D721Med (cell line): ENCODE data around the gene DNAAF5.

Source experiments
- DNase-seq: peaks from one replicate; pipeline ENCODE4 v3.0.0; 2011; ENCODE audit warnings: low spot score; ENCODE audit not compliant: insufficient read length
- FAIRE-seq: peaks from 2 replicates; lab custom pipeline; 2011; peaks lifted over from hg19 to GRCh38; lab: Jason Lieb, UNC
- CTCF ChIP-seq: IDR thresholded peaks from 2 replicates; pipeline ENCODE4 v1.5.1; 2012; ENCODE audit warnings: mild to moderate bottlenecking, control low read depth; ENCODE audit not compliant: insufficient read depth; ENCODE audit errors: missing control alignments

The DNAAF5 gene

GRCh38 chr7:726084-726853 is at the start of gene DNAAF5:
TSS of gene DNAAF5 (plus strand) at chr7:726699. CDS start at chr7:726721, 22 bp downstream.
- no peak for TF ChIP-seq CTCF
- FAIRE-seq (no peak), DNase-seq (peak; percentile 90)

DNA sequence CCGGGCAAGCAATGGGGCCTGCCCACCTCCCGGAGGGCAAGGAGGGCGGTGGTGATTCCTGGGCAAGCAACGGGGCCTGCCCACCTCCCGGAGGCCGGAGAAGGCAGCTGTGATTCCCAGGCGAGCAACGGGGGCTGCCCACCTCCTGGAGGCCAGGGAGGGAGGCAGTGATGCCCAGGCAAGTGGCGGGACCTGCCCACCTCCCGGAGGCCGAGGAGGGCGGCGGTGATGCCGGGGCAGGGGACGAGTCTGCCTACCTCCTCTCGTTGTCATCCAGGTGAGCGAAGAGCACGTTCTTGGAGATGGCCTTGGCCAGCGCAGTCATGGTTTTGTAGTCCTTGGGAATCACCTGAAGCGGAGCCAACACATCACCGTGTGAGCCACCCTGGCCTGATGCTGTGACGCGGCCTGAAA is 49.5 kb upstream of the DNAAF5 start:
- no peak for TF ChIP-seq CTCF
- DNase-seq, result no peak
- no peak for FAIRE-seq

DNA sequence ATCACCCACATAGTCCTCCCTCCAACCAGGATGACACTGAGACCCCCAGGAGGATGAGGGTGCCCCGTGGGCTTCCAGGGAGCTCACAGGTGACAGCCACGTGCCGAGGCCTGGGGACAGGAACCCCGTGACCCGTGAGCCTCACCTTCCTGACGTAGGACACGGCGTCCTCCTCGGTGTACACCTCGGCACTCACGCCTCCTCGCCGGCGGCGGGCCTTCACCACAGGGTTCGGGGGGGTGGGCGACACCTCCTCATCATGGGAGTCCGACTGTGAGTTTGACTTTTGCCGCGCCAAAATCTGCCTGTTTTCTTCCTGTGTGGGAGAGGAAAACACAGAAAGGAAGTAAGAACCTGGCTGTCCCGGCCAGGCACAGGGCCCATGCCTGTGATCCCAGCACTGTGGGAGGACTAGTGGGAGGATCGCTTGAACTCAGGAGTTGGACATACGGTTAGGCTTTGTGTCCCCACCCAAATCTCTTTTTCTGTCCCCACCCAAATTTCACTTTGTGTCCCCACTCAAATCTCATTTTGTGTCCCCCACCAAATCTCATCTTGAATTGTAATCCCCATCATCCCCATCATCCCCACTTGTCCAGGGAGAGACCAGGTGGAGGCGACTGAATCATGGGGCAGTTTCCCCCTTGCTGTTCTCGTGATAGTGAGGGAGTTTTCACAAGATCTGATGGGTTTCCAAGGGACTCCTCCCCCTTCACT is 45.9 kb upstream of the DNAAF5 start:
- no peak for DNase-seq
- no peak for TF ChIP-seq CTCF
- FAIRE-seq, result no peak

DNA sequence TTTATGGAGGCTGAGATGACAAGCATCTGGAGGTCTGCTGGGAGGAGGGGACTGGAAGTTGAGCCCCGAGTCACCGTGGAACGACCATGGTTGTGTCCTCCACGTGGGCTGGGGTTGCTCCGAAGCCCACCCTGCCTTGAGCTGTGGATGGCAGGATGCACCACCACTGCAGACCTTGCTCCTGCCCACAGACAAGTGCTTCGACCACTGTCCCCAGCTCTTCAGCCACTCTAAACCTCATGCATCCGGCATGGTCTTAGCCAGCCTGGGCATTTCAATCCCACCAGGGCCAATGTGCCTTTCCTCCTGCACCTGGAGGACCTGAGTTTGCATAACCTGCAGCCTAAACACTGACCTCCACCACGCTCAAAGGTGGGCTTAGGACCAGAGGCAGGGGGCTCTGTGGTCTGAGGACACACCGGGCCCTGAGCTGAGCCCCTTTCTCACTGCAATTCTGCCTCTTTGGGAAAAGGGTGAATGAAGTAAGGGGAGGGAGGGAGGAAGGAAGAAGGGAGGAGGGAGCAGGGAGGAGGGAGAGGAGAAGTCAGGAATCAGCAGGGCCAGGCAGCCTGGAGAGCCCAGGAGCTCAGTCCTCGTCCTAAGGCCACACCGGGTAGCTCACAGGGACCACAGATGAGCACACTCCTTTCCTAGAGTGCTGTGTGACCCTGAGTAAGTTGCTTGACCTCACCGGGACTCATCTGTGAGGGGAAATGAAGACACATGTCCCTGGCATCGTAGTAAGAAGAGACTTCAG is 44.8 kb upstream of the DNAAF5 start:
- TF ChIP-seq CTCF, result no peak
- FAIRE-seq, result no peak
- DNase-seq, result no peak

GRCh38 chr7:682810-683209 is 43.7 kb upstream of the DNAAF5 start:
- no peak for TF ChIP-seq CTCF
- FAIRE-seq (no peak), DNase-seq (no peak)

DNA sequence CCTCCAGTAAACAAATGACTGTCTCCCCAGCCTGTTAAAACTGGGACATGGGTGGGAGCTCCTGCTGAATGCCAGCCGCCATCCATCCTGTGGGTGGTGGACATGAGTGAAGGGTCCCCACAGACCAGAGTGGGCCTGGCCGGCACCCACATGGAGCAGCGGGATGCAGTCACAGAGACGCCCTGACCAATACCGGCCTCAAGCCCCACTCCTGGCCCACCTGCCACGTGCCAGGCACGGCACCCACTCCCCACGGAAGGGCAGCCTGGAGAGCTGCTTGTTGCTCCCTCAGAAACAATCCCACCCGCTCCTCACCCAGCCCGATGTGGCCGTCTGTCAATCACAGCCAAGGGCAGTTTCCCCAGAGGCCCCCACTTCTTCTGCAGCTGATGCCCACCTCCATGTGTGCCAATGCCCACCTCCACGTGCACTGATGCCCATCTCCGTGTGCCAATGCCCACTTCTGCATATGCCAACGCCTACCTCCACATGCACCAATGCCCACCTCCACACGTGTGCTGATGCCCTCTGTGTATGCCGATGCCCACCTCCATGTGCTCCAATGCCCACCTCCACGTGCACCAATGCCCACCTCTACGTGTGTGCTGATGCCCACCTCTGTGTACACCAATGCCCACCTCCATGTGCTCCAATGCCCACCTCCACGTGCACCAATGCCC is 42.8 kb upstream of the DNAAF5 start:
- no peak for FAIRE-seq
- no peak for TF ChIP-seq CTCF
- no peak for DNase-seq
